CD4-positive, alpha-beta T cell (primary cell): ENCODE results near the gene SETBP1. TPM values are rescaled to one million over a fixed set of nuclear protein-coding genes. Genes with fewer than 3 reads are reported as not detected.

Experiments
- ATAC-seq: fragments of 200-7000 bp; cut with Tn5 transposase; one replicate; pipeline ENCODE4 v1.10.0; 2022; ENCODE audit warnings: mild to moderate bottlenecking; ENCODE audit not compliant: poor library complexity
- CTCF ChIA-PET: fragments of 350-600 bp; sonication (Branson Sonifier 250); formaldehyde crosslinking; loops from one replicate; lab custom pipeline; 2021; ENCODE audit warnings: antibody characterized with exemption, inconsistent platforms; lab: Charles Lee
- POLR2A ChIA-PET: fragments of 350-600 bp; sonication (Branson Sonifier 250); formaldehyde crosslinking; loops from one replicate; lab custom pipeline; 2021; ENCODE audit warnings: antibody characterized with exemption, inconsistent platforms; lab: Charles Lee
- DNase-seq, 14 experiments: peaks; one replicate each; pipeline ENCODE4 v3.0.0-alpha.2; 2013 to 2020; ENCODE audit warnings: mixed read lengths in 2 of 14
- H3K27ac ChIP-seq, 2 donors: one replicate each; pipeline versions ENCODE4 v1.5.1 to v1.7.0; 2013; ENCODE audit warnings: low read length in 2 of 2, low read depth in 1 of 2, mild to moderate bottlenecking in 1 of 2
- H3K27me3 ChIP-seq, 2 experiments: 1 replicate in 1 of 2; 2 replicates in 1 of 2; pipeline versions ENCODE4 v1.6.1 to v1.7.0; 2013; ENCODE audit warnings: low read length in 2 of 2, control low read depth in 1 of 2, mild to moderate bottlenecking in 1 of 2, moderate library complexity in 1 of 2; ENCODE audit not compliant: insufficient read depth in 2 of 2, control insufficient read depth in 1 of 2
- H3K36me3 ChIP-seq: one replicate; pipeline ENCODE4 v1.6.1; 2013; ENCODE audit warnings: low read length, control low read depth; ENCODE audit not compliant: insufficient read depth
- H3K4me1 ChIP-seq: one replicate; pipeline ENCODE4 v1.6.1; 2013; ENCODE audit warnings: low read length, control low read depth; ENCODE audit not compliant: insufficient read depth
- H3K4me3 ChIP-seq: one replicate; pipeline ENCODE4 v1.5.1; 2013; ENCODE audit warnings: mild to moderate bottlenecking, low read length, moderate library complexity
- H3K9me3 ChIP-seq, 2 experiments: 1 replicate in 1 of 2; 2 replicates in 1 of 2; pipeline versions ENCODE4 v1.6.1 to v1.7.0; 2013; ENCODE audit warnings: low read length in 2 of 2, mild to moderate bottlenecking in 2 of 2, control low read depth in 1 of 2, moderate library complexity in 1 of 2; ENCODE audit not compliant: control insufficient read depth in 1 of 2, insufficient read depth in 1 of 2
- H3K27ac Mint-ChIP-seq: one replicate; pipeline ENCODE4 v1.8.0; 2020; ENCODE audit warnings: mixed read lengths
- H3K27me3 Mint-ChIP-seq: one replicate; pipeline ENCODE4 v1.8.0; 2021; ENCODE audit warnings: mixed read lengths
- H3K36me3 Mint-ChIP-seq: one replicate; pipeline ENCODE4 v1.8.0; 2021; ENCODE audit warnings: low read depth, mixed read lengths
- H3K4me1 Mint-ChIP-seq: one replicate; pipeline ENCODE4 v1.8.0; 2021; ENCODE audit warnings: low read depth, mixed read lengths
- H3K4me3 Mint-ChIP-seq: one replicate; pipeline ENCODE4 v1.8.0; 2020; ENCODE audit warnings: mild to moderate bottlenecking, mixed read lengths
- H3K9me3 Mint-ChIP-seq: one replicate; pipeline ENCODE4 v1.8.0; 2020; ENCODE audit warnings: mixed read lengths
- CTCF ChIP-seq: fragments of 200-600 bp; IDR thresholded peaks from one replicate; pipeline ENCODE4 v1.8.0; 2022; ENCODE audit warnings: antibody characterized with exemption, mild to moderate bottlenecking
- intact Hi-C, 2 experiments: fragments of 100-400 bp; cut with DNase I in 1 of 2; cut with micrococcal nuclease in 1 of 2; formaldehyde crosslinking; loops; one replicate each; pipeline versions ENCODE4 v1.15.1 to v1.9.0; 2023 to 2025; cut with DNase I, micrococcal nuclease
- total RNA-seq, 174 experiments: library from RNA in 2 of 174; stranded (reverse) in 2 of 174; gene quantifications; one replicate each; pipeline ENCODE4 v1.2.3 and lab custom pipeline; 2021 to 2026

The SETBP1 gene
- total RNA-seq, 2 experiments from 2014 or later = 0.25 to 0.41 TPM

GRCh38 chr18:44727291-44727690 is 46.6 kb downstream of the SETBP1 start:
- H3K27ac Mint-ChIP-seq = no peak overlapping the region

GRCh38 chr18:44729631-44730101 is 49.0 kb downstream of the SETBP1 start:
- H3K4me1 Mint-ChIP-seq = peaks cover 32% of the 10 kb centered on the region
- no peak overlapping the region for H3K27ac Mint-ChIP-seq
- intact Hi-C loops = no loop called here
- H3K27ac ChIP-seq = no peak overlapping the region
- H3K27me3 ChIP-seq = no peaks in the 10 kb centered on the region
- DNase-seq (peak in 5 of 14 experiments; percentile 9 to 71 (median 19)), ATAC-seq (no peak)
- H3K9me3 ChIP-seq = no peaks in the 10 kb centered on the region
- H3K4me3 Mint-ChIP-seq = no peak overlapping the region
- H3K4me3 ChIP-seq = no peak overlapping the region
- H3K36me3 Mint-ChIP-seq = no peaks in the 10 kb centered on the region
- POLR2A ChIA-PET = no interaction called here
- TF ChIP-seq CTCF = no peak
- H3K9me3 Mint-ChIP-seq = no peaks in the 10 kb centered on the region
- H3K36me3 ChIP-seq = no peaks in the 10 kb centered on the region
- peaks cover 25% of the 10 kb centered on the region for H3K4me1 ChIP-seq
- CTCF ChIA-PET = no interaction called here
- H3K27me3 Mint-ChIP-seq = no peaks in the 10 kb centered on the region

More at GRCh38 chr18:44727291-44727690, 46.6 kb downstream of the SETBP1 start:
- no peaks in the 10 kb centered on the region for H3K36me3 ChIP-seq
- Mint-ChIP-seq H3K36me3 (no peaks in the 10 kb centered on the region), H3K4me1 (peaks cover 52% of the 10 kb centered on the region), H3K9me3 (no peaks in the 10 kb centered on the region), H3K27me3 (no peaks in the 10 kb centered on the region), H3K4me3 (no peak overlapping the region)
- no peak overlapping the region for H3K4me3 ChIP-seq
- no peak for ATAC-seq
- no peaks in the 10 kb centered on the region for H3K9me3 ChIP-seq
- H3K27ac ChIP-seq = no peak overlapping the region
- POLR2A ChIA-PET = no interaction called here
- peaks cover 27% of the 10 kb centered on the region for H3K4me1 ChIP-seq
- intact Hi-C loops = no loop called here
- TF ChIP-seq CTCF = no peak
- CTCF ChIA-PET = no interaction called here
- DNase-seq = no peak
- no peaks in the 10 kb centered on the region for H3K27me3 ChIP-seq

GRCh38 chr18:44730803-44731529 is 50.3 kb downstream of the SETBP1 start:
- H3K36me3 ChIP-seq = no peaks in the 10 kb centered on the region
- DNase-seq (no peak), ATAC-seq (no peak)
- H3K36me3 Mint-ChIP-seq = no peaks in the 10 kb centered on the region
- H3K9me3 Mint-ChIP-seq = no peaks in the 10 kb centered on the region
- intact Hi-C loops = no loop called here
- H3K4me1 Mint-ChIP-seq = peaks cover 19% of the 10 kb centered on the region
- no peak overlapping the region for H3K27ac Mint-ChIP-seq
- H3K4me3 ChIP-seq = no peak overlapping the region
- H3K9me3 ChIP-seq = no peaks in the 10 kb centered on the region
- POLR2A ChIA-PET = no interaction called here
- no peak for TF ChIP-seq CTCF
- H3K27me3 Mint-ChIP-seq = no peaks in the 10 kb centered on the region
- no peak overlapping the region for H3K4me3 Mint-ChIP-seq
- CTCF ChIA-PET = no interaction called here
- peaks cover 12% of the 10 kb centered on the region for H3K4me1 ChIP-seq
- no peak overlapping the region for H3K27ac ChIP-seq
- H3K27me3 ChIP-seq = no peaks in the 10 kb centered on the region
